Activated T-helper 9 cell treated with anti-CD3 and anti-CD28 coated beads, Interleukin-2, amount 50 U/mL, for 16 hours (primary cell): Measurements from ENCODE around the gene ATG13.
"Not testable (repeated sequence)": the region's sequence is repeated elsewhere in the genome, so short reads cannot be mapped to it uniquely, and the experiment has no call there.

Experiments used
- DNase-seq: peaks from one replicate; pipeline ENCODE4 v3.0.0-alpha.2; 2020; ENCODE audit warnings: low read depth

The ATG13 gene

DNA sequence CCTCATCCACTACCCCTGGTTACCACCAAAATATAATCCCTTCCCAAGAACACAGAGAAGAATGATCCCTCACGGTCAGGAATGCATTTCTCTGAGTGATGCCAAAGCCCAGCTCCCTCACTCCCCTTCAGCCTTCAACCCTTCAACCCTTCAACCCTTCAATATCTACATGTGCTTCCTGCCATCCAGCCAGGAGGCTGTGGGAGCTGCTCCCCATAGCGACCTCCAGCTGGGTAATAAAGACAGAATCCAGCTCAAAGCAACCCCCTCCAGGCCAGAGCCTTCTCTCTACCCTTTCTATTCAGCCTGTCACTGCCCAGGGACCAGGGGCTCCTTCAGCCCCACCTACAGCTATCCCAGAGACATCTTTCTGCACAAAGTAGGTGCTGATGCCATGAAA is 80.4 kb downstream of the ATG13 start:
- no peak for DNase-seq

DNA sequence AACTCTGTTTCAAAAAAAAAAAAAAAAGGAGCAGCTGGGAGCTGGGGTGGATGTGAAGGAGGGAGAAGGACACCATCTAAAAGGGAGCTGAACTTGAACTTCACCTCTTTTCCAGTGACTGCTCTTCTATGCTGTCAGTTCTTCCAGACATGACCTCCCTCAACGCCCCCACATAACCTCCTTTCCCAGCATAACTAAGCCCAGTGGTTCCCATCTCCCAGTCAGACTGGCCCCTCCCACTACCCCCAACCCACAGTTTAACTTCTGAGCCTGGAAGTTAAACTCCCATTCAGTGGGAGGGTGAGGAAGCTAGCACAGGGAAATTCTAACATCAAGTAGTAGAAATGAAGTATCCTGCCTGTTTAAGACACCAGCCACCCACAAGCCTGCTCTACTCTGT is 81.2 kb downstream of the ATG13 start:
- no peak for DNase-seq

DNA sequence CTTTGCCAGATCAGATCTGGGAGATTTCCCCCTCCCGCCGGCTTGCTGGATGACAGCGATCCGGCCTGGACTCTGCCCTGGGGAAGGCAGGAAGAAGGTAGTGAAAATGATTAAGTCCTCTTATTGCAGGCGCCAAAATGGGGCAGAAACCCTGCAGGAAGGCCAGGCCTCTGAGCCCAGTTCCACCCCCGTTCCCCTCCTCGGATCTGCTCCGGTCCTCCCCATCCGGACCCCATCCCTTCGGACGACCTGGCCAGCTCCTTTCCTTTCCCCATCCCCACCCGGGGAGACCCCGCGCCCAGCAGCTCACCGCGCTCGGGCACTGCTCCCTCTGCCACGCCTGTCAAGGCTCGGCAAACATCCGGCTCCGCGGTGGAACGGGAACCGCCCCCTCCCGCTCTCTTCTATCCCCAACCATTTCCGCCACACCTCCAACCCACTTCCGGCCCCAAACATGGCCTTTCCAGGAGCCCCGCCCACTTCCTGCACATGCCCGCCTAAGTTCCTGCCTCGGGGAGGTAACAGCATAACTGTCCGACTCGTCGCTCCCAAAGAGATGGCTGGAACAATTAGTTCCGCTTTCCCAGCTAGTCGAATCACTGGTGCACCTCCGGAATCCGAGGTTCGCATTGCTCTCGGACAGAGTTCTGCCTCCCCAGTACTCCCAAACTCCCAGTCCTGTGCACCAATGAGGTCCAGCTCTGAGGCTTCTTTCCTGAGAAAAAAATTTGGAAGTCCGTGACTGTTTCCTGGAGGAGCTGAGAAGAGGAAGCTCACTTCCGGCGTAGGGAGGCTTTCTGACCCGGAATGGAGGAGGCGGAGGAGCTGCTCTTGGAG is 83.1 kb downstream of the ATG13 start, which contains the start of the genes ARHGAP1 and ZNF408:
ARHGAP1 (minus strand) TSS at position 379 of the 837 bp plus-strand sequence. CDS start 4,512 bp downstream, outside the sequence.
ZNF408 (plus strand) TSS at position 791 of the 837 bp plus-strand sequence; CDS start at position 808, 17 bp downstream.
- DNase-seq = peak; percentile 98

DNA sequence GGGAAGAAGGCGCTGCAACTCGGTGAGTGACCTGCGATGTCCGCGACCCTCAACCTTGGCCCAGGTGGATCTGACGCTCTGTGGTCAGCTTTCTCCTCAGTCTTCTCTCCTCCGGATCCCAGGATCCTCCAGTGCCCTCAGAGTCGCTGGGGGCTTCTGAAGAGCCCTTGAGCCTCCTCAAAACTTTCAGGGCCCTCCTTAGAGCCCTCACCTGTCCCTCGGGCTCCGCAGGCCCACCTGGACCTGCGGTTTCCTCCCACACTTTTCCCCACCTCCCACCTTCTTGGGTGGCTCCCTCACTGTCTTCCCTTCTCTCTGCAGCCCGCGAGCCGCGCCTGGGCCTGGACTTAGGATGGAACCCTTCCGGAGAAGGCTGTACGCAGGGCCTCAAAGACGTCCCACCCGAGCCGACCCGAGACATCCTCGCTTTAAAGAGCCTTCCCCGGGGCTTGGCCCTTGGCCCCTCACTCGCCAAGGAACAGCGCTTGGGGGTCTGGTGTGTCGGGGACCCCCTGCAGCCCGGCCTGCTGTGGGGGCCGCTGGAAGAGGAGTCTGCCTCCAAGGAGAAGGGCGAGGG is 83.8 kb downstream of the ATG13 start:
- no peak for DNase-seq

DNA sequence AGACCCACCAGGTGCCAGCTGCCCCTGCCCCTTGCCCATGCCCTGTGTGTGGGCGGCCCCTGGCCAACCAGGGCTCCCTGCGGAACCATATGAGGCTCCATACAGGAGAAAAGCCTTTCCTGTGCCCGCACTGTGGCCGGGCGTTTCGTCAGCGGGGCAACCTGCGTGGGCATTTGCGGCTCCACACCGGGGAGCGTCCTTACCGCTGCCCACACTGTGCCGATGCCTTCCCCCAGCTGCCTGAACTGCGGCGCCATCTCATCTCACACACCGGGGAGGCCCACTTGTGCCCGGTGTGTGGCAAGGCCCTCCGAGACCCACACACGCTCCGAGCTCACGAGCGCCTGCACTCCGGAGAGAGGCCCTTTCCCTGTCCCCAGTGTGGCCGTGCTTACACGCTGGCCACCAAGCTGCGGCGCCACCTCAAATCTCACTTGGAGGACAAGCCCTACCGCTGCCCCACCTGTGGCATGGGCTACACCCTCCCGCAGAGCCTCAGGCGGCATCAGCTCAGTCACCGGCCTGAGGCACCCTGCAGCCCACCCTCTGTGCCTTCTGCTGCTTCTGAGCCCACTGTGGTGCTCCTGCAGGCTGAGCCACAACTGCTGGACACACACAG is 87.8 kb downstream of the ATG13 start:
- DNase-seq = no peak

DNA sequence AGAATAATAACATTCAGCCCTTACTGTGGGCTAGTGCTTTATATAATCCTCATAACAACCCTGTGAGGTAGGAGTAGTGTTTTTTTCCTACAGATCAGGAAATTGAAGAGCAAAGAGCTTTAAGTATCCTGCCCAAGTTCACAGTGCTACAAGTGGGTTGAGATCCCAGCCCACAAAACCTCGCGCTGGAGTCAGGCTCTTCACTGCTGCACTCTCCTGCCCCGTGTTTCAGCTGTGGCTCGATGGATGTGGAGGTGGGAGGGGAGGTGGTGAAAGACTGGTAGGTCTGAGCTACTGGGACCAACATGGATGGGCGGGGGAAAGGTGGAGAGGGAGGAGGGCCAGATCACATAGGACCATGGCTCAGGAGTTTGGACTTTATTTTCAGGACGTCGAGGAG is 89.5 kb downstream of the ATG13 start:
- no peak for DNase-seq

DNA sequence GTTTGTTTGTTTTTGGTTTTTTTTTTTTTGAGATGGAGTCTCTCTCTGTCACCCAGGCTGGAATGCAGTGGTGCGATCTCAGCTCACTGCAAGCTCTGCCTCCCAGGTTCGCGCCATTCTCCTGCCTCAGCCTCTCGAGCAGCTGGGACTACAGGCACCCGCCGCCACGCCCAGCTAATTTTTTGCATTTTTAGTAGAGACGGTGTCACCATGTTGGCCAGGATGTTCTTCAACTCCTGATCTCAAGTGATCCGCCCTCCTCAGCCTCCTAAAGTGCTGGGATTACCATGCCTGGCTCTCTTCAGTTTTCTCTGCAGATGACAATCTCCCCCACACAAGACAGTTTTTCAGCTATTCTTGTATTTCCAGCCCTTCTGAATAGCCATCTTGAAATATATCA is 92.0 kb downstream of the ATG13 start:
- DNase-seq = not testable (repeated sequence)

DNA sequence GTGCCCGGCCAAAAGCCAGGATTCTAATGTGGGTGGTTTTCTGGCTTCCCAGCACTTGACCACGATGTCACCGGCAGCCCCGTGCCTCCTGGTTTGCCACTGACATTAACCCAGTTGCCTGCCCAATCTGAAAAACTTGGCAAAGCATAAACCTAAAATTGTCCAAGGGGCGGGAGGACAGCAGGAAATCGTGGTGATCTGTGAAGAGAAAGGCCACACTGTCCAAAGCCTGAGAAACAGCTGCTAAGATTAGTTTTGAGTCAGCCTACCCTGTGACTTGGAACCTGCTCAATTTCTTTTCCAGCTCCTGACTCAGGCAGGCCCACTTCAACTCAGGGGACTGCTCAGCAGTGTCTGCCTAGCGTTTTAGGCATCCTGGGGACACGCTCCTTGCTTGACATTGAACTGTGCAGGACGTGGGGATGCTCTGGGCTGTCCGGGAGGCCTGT is 93.5 kb downstream of the ATG13 start:
- DNase-seq = no peak

DNA sequence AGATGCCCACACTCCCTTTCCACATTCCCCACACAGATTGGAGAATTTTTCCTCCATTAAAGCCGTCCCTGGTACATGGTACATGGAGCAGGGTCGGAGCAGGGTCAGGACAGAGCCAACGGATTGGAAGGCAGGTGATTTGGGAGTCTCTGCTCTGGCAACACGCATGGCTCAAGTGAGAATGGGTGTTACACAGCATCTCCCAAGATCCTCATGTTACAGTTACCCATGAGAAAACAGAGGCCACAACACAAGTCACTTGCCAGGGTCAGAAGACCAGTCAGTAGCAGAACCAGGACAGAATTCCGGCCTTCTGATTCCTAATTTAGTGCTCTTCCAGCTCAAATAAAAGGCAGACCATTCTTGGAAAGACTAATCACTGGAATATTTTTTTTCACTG is 94.0 kb downstream of the ATG13 start:
- DNase-seq = no peak

DNA sequence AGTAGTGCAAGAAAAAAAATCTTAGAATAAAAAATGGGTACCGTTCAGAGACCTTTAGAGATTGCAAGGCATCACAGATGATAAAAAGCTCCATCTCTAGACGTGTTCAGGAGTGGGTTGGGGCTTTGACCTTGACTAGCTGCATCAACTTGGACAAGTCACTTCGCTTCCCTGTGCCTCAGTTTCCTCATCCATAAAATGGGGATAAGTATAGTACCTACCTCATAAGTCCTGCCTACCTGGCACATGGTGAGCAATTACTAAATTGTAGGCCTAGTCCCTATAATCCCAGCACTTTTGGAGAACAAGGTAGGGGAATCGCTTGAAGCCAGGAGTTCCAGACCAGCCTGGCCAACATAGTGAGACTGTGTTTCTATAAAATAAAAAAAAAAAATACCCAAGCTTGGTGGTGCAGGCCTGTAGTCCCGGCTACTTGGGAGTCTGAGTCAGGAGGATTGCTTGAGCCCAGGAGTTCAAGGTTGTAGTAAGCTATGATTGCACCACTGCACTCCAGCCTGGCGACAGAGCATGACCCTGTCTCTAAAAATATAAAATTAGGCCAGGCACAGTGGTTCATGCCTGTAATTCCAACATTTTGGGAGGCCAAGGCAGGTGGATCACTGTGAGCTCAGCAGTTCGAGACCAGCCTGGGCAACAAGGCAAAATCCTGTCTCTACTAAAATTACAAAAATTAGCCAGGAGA is 95.7 kb downstream of the ATG13 start:
- DNase-seq = no peak

DNA sequence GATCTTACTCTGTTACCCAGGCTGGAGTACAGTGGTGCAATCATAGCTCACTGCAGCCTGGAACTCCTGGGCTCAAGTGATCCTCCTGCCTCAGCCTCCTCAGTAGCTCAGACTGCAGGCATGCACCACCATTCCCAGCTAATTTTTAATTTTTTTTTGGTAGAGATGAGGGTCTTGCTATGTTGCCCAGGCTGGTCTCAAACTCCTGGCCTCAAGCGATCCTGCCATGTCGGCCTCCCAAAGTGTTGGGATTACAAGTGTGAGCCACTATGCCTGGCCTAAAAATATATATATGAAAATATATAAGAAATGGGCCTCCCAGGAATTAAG is 100.4 kb downstream of the ATG13 start:
- DNase-seq = not testable (repeated sequence)

DNA sequence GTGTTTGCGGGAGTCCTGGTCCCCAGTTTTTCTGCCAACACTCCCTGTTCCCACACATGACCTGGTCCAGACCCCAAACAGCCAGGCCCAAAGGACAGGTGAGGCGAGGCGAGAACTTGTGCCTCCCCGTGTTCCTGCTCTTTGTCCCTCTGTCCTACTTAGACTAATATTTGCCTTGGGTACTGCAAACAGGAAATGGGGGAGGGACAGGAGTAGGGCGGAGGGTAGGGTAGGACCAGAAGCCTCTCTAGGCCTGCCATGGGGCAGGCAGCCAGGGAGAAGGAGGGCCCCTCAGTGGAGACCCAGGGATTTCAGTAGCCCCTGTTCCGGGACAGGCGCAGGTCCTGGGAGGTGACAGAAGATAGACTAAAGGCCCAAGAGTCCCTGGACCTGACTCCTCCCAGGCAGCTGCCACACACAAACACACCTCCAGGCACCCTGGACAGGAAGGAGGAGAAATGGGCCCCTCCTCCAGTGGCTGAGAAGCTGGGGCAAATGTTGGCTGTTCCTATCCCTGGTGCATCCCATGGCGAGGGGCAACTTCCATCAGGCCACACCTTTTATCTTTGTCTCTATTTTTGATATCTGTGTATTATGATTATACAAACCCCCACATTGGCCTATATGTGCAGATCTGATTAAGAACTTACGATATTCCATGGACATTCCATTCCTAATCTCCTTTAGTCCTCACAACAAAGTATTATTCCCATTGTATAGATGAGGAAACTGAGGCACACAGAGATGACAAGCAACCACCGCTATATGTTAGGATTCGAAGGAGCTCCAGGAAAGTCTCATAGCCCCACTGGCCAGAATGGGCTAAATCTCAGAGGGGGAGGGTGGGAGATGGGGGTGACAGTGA is 101.0 kb downstream of the ATG13 start:
- DNase-seq = no peak

DNA sequence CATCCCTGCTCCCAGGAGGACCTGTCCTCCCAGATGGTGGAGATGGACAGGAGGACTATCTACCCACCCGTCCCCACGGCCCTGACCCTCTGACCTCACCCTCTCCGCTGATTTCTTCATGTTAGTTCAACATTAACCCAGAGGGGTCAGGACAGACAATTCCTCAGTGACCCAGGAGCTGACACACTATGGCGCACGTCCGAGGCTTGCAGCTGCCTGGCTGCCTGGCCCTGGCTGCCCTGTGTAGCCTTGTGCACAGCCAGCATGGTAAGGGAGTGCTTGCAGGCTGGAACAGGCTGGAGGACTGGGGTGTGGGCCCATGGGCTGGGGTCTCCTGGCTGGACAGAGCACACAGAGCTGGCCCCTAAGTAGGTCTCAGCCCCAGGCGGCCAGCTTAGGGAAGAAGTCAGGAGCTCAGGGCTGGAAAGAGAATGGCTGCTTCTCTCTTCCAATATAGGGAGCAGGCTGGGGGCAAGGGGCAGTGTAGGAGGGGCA is 101.7 kb downstream of the ATG13 start, which contains the start of gene F2:
F2 (plus strand) TSS at position 166 of the 495 bp plus-strand sequence; CDS start at position 189, 23 bp downstream.
- DNase-seq = no peak

DNA sequence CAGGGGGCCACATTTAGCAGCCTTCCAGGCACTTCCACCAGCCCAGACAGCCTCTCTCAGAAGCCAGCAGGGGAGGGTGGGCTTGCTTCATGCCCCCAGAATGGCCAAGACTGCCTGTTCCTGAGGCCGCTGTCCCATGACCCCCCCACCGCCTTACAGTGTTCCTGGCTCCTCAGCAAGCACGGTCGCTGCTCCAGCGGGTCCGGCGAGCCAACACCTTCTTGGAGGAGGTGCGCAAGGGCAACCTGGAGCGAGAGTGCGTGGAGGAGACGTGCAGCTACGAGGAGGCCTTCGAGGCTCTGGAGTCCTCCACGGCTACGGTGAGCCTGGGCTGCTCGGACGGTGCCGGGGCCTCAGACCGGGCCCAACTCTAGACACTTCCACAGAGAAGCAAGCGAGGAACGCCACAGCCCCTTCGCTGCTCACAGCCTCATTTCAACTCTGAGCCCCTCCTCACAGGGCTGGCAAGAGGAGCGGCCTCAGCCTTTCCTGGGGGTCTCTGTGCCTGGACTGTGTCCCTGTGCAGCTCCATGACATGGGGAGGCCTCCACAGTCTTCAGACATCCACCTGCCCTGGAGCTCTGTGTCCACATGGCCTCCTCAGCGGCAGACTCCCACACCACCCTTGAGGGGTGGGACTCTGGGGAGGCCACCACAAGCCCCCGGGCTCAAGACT is 102.3 kb downstream of the ATG13 start:
- DNase-seq = no peak

DNA sequence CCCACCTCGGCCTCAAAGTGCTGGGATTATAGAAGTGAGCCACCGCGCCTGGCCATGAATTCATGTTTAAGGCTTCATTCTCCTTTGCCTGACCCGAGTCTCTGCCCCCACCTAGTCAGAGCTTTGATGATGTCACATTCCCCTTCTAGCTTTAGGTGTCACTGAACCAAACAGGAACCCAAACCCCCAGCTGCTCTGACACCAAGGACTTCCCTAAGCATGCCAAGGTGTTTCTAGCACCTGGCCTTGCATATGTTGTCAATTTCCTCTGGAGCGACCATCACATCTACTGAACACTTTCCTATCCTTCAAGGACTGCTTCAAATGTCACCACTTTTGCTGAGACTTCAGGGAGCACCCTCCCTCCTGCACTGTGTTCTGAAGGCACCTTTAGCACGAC is 103.9 kb downstream of the ATG13 start:
- no peak for DNase-seq

DNA sequence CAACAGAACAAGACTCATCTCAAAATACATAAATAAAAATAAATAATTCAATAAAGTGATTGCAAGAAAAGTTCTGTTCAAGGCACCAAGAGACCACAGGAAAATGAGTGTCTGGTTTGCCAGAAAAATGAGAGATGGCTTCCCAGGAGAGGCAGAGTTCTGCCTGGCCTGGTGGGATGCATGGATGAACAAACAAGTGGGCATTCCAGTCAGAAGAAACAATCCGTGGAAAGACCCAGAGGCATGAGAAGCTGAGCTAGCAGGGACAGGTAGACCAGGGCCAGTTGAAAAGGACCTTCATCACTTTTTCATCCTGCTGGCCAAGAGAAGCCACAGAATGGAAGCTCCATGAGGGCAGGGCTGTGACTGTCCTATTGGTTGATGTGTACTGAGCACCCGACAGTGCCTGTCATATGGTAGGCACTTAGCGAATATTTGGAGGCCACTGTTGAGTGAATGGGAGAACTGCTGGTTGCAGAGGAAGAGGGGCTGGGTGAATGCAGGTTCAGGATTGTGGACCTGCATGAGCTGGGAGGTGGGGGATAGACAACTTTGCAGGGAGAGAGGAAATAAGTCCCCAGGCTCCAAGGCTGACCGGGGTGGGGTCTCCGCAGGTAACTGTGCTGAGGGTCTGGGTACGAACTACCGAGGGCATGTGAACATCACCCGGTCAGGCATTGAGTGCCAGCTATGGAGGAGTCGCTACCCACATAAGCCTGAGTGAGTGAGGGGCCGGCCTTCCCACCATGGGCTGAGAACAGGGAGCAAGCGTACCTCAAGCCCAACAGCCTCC is 105.4 kb downstream of the ATG13 start:
- DNase-seq = no peak

DNA sequence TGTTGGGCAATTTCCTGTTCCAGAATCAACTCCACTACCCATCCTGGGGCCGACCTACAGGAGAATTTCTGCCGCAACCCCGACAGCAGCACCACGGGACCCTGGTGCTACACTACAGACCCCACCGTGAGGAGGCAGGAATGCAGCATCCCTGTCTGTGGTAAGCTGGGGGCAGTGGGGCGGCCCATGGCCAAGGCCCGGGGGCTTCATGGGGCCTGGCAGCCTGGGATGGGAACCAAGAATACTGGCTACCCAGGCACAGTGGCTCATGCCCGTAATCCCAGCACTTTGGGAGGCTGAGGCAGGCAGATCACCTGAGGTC is 106.0 kb downstream of the ATG13 start:
- DNase-seq = no peak

DNA sequence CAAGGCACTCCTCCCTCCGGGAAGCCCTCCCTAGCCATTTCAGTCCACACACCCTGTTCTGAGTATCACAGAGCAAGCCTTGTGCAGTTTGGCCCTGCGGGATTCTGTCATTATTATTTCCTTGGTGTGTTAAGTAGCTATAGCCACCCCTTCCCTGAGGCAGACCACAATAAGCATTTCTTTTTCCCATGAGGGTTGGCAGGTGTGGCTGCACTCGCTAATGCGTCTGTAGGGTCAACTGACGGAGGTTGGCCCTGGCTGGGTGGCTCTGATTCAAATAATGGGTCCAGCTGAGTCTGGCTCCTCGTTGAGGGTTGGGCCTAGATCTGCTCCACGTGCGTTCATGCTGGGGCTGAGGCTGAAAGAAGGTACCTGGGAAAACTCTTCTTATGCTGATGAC is 106.7 kb downstream of the ATG13 start:
- DNase-seq = no peak
